ENCODE data around the gene KCTD14. TPM values are rescaled to one million over a fixed set of nuclear protein-coding genes. Genes with fewer than 3 reads are reported as not detected.
A peak's percentile ranks its signal among the peaks of the same experiment; 100 is the strongest.
"Not testable (repeated sequence)": the region's sequence is repeated elsewhere in the genome, so short reads cannot be mapped to it uniquely, and the experiment has no call there.

KCTD14 gene
- total RNA-seq, 1 donor = 0.36 TPM

GRCh38 chr11:78046486-78046854 lies 23.4 kb upstream of the KCTD14 start:
- DNase-seq (ENCODE audit: insufficient read length, low spot score, missing footprints) = no peak
- no peak for TF ChIP-seq CTCF (IDR thresholded peaks at IDR 0.05; ENCODE audit: extremely low read depth, low read depth, low read length)
- Histone ChIP-seq H3K27ac (ENCODE audit: low read depth, low read length) (no peak overlapping the region), H2AFZ (ENCODE audit: low read length) (peak overlapping the region; percentile 94), H3K4me3 (ENCODE audit: insufficient read depth, low read length) (peak overlapping the region; percentile 80), H3K27me3 (ENCODE audit: insufficient read depth, low read length) (no peaks in the 10 kb centered on the region), H4K20me1 (ENCODE audit: insufficient read depth, low read length) (no peaks in the 10 kb centered on the region), H3K4me2 (ENCODE audit: insufficient read depth, low read length) (peak overlapping the region; percentile 100), H3K36me3 (ENCODE audit: insufficient read depth, low read length) (no peaks in the 10 kb centered on the region), H3K9me3 (ENCODE audit: low read depth, low read length) (no peaks in the 10 kb centered on the region), H3K4me1 (ENCODE audit: insufficient read depth, low read length) (peaks cover 17% of the 10 kb centered on the region), H3K79me2 (ENCODE audit: insufficient read depth, low read length) (no peaks in the 10 kb centered on the region)

DNA sequence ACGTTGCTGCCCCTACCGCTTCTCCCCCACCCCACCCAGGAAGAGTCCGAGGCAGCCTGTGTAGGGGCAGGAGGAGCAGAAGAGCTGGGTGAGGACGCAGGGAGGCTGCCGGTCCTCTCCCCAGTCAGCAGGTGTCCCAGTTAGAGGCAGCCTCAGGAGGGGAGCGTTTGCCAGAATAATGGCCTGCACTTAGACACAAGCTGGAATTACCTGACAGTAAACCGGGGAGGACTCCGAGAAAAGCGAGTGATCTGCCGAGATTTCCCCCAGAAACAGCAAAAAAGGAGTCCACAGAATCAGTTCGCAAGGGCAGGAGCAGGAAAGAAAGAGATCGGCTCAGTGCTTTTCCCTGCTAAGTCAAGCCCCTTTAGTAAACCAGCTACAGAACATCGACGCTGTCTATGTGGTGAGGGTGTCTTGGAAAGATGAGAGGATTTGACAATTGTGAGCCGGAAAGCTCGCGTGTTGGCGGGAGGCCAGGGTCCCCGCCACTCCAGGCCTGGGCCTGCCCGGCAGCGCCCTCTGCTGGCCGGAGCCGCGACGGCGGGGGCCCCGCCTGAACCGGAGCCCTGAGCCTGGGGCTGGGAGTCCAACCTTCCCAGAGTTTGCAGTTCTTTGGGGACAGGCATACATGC lies 22.9 kb upstream of the KCTD14 start:
- H2AFZ ChIP-seq (ENCODE audit: low read length) = peak overlapping the region; percentile 100
- no peaks in the 10 kb centered on the region for H3K27me3 ChIP-seq (ENCODE audit: insufficient read depth, low read length)
- DNase-seq (ENCODE audit: insufficient read length, low spot score, missing footprints) = peak; percentile 94
- peak overlapping the region; percentile 54 for H3K27ac ChIP-seq (ENCODE audit: low read depth, low read length)
- no peaks in the 10 kb centered on the region for H4K20me1 ChIP-seq (ENCODE audit: insufficient read depth, low read length)
- peak overlapping the region; percentile 100 for H3K4me2 ChIP-seq (ENCODE audit: insufficient read depth, low read length)
- no peaks in the 10 kb centered on the region for H3K9me3 ChIP-seq (ENCODE audit: low read depth, low read length)
- peak; percentile 97 for TF ChIP-seq CTCF (IDR thresholded peaks at IDR 0.05; ENCODE audit: extremely low read depth, low read depth, low read length)
- no peaks in the 10 kb centered on the region for H3K36me3 ChIP-seq (ENCODE audit: insufficient read depth, low read length)
- no peaks in the 10 kb centered on the region for H3K79me2 ChIP-seq (ENCODE audit: insufficient read depth, low read length)
- peak overlapping the region; percentile 80 for H3K4me3 ChIP-seq (ENCODE audit: insufficient read depth, low read length)
- peaks cover 14% of the 10 kb centered on the region for H3K4me1 ChIP-seq (ENCODE audit: insufficient read depth, low read length)

- no peak overlapping the region for H3K4me2 ChIP-seq (ENCODE audit: insufficient read depth, low read length)
- H4K20me1 ChIP-seq (ENCODE audit: insufficient read depth, low read length) = no peaks in the 10 kb centered on the region
- no peaks in the 10 kb centered on the region for H3K79me2 ChIP-seq (ENCODE audit: insufficient read depth, low read length)
- peaks cover 25% of the 10 kb centered on the region for H3K4me1 ChIP-seq (ENCODE audit: insufficient read depth, low read length)
- no peak overlapping the region for H3K4me3 ChIP-seq (ENCODE audit: insufficient read depth, low read length)
- no peak for TF ChIP-seq CTCF (IDR thresholded peaks at IDR 0.05; ENCODE audit: extremely low read depth, low read depth, low read length)
- no peak overlapping the region for H2AFZ ChIP-seq (ENCODE audit: low read length)
- H3K36me3 ChIP-seq (ENCODE audit: insufficient read depth, low read length) = no peaks in the 10 kb centered on the region
- H3K27me3 ChIP-seq (ENCODE audit: insufficient read depth, low read length) = no peaks in the 10 kb centered on the region
- no peaks in the 10 kb centered on the region for H3K9me3 ChIP-seq (ENCODE audit: low read depth, low read length)
- no peak for DNase-seq (ENCODE audit: insufficient read length, low spot score, missing footprints)
- H3K27ac ChIP-seq (ENCODE audit: low read depth, low read length) = no peak overlapping the region
Observed at GRCh38 chr11:78044706-78045105, 21.6 kb upstream of the KCTD14 start.

DNA sequence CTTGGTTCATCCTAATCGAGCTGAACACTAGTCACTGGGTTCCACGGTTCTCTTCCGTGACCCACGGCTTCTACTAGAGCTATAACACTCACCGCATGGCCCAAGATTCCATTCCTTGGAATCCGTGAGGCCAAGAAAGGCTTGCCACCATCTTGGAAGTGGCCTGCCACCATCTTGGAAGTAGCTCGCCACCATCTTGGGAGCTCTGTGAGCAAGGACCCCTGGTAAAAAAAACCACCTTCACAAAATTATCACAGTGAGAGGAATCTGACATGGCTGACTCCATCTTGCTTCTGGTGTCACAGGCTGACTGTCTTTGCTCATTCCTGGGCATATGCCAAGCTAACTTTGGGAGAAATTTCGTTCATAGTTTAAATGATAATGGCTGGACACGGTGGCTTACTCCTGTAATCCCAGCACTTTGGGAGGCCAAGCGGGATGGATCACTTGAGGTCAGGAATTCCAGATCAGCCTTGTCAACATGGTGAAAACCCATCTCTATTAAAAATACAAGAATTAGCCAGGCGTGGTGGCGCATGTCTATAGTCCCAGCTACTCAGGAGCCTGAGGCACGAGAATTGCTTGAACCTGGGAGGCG lies 18.9 kb upstream of the KCTD14 start:
- Histone ChIP-seq H3K4me1 (ENCODE audit: insufficient read depth, low read length) (peaks cover 28% of the 10 kb centered on the region), H3K79me2 (ENCODE audit: insufficient read depth, low read length) (no peaks in the 10 kb centered on the region), H3K9me3 (ENCODE audit: low read depth, low read length) (no peaks in the 10 kb centered on the region), H3K4me3 (ENCODE audit: insufficient read depth, low read length) (no peak overlapping the region), H3K27me3 (ENCODE audit: insufficient read depth, low read length) (no peaks in the 10 kb centered on the region), H4K20me1 (ENCODE audit: insufficient read depth, low read length) (no peaks in the 10 kb centered on the region), H2AFZ (ENCODE audit: low read length) (no peak overlapping the region), H3K36me3 (ENCODE audit: insufficient read depth, low read length) (no peaks in the 10 kb centered on the region), H3K4me2 (ENCODE audit: insufficient read depth, low read length) (no peak overlapping the region), H3K27ac (ENCODE audit: low read depth, low read length) (no peak overlapping the region)
- no peak for TF ChIP-seq CTCF (IDR thresholded peaks at IDR 0.05; ENCODE audit: extremely low read depth, low read depth, low read length)
- no peak for DNase-seq (ENCODE audit: insufficient read length, low spot score, missing footprints)

DNA sequence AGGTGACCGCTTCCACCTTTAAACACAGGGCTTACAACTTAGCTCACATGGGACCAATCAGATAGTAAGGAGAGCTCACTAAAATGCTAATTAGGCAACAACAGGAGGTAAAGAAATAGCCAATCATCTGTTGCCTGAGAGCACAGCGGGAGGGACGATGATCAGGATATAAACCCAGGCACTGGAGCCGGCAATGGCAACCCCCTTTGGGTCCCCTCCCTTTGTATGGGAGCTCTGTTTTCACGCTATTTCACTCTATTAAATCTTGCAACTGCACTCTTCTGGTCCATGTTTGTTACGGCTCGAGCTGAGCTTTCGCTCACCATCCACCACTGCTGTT lies 18.3 kb upstream of the KCTD14 start:
- H3K36me3 ChIP-seq (ENCODE audit: insufficient read depth, low read length); H3K9me3 ChIP-seq (ENCODE audit: low read depth, low read length); H3K79me2 ChIP-seq (ENCODE audit: insufficient read depth, low read length); H4K20me1 ChIP-seq (ENCODE audit: insufficient read depth, low read length); H3K27me3 ChIP-seq (ENCODE audit: insufficient read depth, low read length); DNase-seq (ENCODE audit: insufficient read length, low spot score, missing footprints); H3K27ac ChIP-seq (ENCODE audit: low read depth, low read length); H3K4me3 ChIP-seq (ENCODE audit: insufficient read depth, low read length); H3K4me2 ChIP-seq (ENCODE audit: insufficient read depth, low read length); H2AFZ ChIP-seq (ENCODE audit: low read length): not testable (repeated sequence)
- H3K4me1 ChIP-seq (ENCODE audit: insufficient read depth, low read length) = peaks cover 26% of the 10 kb centered on the region
